Measurements from ENCODE around the gene ATXN7.

The ATXN7 gene

DNA sequence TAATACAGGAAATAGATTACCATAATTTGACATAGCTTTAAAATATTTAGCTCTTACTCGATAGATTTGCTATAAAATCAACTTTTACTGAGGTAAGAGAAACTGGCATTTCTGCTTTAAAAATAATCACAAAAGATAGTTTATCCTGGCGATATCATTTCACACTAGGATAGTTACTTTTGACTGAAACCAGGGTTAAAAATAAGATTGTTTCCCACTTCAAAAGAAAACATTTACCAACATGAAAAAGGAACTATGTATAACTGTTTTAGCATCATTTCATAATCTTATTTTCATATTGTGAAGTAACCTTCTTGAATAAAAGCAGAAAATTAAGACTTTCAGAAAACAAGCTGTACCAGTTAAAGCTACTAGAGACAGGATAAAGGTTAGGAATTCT lies 144.3 kb downstream of the ATXN7 start:
- H3K9ac ChIP-seq (ENCODE audit: low read length), result no peak overlapping the region
- peaks cover 25% of the 10 kb centered on the region for H3K36me3 ChIP-seq (replicated peaks; ENCODE audit: insufficient read depth, low read length)
- TF ChIP-seq, protein P1, sequence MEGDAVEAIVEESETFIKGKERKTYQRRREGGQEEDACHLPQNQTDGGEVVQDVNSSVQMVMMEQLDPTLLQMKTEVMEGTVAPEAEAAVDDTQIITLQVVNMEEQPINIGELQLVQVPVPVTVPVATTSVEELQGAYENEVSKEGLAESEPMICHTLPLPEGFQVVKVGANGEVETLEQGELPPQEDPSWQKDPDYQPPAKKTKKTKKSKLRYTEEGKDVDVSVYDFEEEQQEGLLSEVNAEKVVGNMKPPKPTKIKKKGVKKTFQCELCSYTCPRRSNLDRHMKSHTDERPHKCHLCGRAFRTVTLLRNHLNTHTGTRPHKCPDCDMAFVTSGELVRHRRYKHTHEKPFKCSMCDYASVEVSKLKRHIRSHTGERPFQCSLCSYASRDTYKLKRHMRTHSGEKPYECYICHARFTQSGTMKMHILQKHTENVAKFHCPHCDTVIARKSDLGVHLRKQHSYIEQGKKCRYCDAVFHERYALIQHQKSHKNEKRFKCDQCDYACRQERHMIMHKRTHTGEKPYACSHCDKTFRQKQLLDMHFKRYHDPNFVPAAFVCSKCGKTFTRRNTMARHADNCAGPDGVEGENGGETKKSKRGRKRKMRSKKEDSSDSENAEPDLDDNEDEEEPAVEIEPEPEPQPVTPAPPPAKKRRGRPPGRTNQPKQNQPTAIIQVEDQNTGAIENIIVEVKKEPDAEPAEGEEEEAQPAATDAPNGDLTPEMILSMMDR (IDR thresholded peaks at IDR 0.05; ENCODE audit: low read length), result no peak
- TF ChIP-seq EZH2 (optimal IDR thresholded peaks at IDR 0.05; ENCODE audit: low read depth, low read length) (no peak), EZH2phosphoT487 (IDR thresholded peaks at IDR 0.05; ENCODE audit: low read length) (no peak)
- H3K9me3 ChIP-seq (replicated peaks; ENCODE audit: insufficient read depth, low read length), result no peaks in the 10 kb centered on the region
- no peak overlapping the region for H3K4me2 ChIP-seq (ENCODE audit: low read depth, low read length)
- 0 out of 2 replicates have a peak, but pooled peaks cover 4% of the 10 kb centered on the region for H4K20me1 ChIP-seq (ENCODE audit: insufficient read depth, low read length)
- H3K79me2 ChIP-seq (ENCODE audit: low read length), result peaks cover 29% of the 10 kb centered on the region
- no peak overlapping the region for H3K27ac ChIP-seq (ENCODE audit: low read length)
- H3F3A ChIP-seq (ENCODE audit: insufficient read depth, low read length), result no peaks in the 10 kb centered on the region
- H3K4me3 ChIP-seq (ENCODE audit: low read length), result no peak overlapping the region
- no peak overlapping the region for H2AFZ ChIP-seq (ENCODE audit: low read length)
- H3K4me1 ChIP-seq (ENCODE audit: low read length), result no peaks in the 10 kb centered on the region
- H3K9me2 ChIP-seq (replicated peaks; ENCODE audit: insufficient read depth, low read length), result no peaks in the 10 kb centered on the region
- H3K27me3 ChIP-seq (replicated peaks; ENCODE audit: insufficient read depth, low read length), result no peaks in the 10 kb centered on the region
- DNase-seq, result no peak

DNA sequence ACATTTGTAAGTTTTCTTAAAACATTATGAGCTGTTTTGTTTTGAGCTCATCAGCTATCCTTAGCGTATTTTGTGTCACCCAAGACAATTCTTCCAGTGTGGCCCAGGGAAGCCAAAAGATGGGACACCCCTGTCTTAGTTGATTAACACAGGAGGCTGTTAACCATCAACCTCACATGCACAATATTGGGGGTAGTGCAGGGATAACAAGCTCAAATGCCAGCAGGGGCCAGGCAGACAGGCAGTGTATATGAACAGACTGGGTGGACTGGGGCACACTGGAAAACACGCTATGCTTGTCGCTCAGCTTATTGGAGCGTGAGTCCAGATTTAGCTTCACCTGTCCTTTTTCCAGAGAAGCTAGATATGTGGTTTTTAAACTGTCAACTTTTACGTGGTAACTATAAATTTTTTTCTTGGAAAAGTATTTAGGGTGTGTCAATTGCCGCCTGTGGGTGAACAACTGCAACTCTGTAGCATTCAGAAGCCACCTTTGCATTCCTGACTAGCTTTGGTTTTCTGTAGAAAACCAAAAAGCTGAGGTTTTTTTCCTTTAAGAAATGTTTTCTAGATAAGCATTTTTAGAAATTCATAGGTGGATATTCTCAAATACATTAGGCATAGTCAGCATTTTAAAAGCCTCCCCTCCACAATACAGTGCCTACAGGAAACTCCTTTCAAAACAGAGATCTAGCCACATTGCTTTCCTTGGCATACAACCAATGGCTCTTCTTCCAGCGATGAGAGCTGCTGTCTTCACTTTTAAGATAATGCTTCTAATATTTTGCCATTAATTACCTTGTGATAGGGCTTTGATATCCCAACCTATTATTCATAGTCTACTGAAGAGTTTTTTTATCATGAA lies 145.1 kb downstream of the ATXN7 start:
- no peak overlapping the region for H3K4me2 ChIP-seq (ENCODE audit: low read depth, low read length)
- DNase-seq, result no peak
- H2AFZ ChIP-seq (ENCODE audit: low read length), result no peak overlapping the region
- H3K27me3 ChIP-seq (replicated peaks; ENCODE audit: insufficient read depth, low read length), result no peaks in the 10 kb centered on the region
- H3K4me1 ChIP-seq (ENCODE audit: low read length), result no peaks in the 10 kb centered on the region
- H3K9me3 ChIP-seq (replicated peaks; ENCODE audit: insufficient read depth, low read length), result no peaks in the 10 kb centered on the region
- H3F3A ChIP-seq (ENCODE audit: insufficient read depth, low read length), result no peaks in the 10 kb centered on the region
- peaks cover 30% of the 10 kb centered on the region for H3K79me2 ChIP-seq (ENCODE audit: low read length)
- H3K9me2 ChIP-seq (replicated peaks; ENCODE audit: insufficient read depth, low read length), result no peaks in the 10 kb centered on the region
- H3K36me3 ChIP-seq (replicated peaks; ENCODE audit: insufficient read depth, low read length), result peaks cover 25% of the 10 kb centered on the region
- TF ChIP-seq, protein P1 (IDR thresholded peaks at IDR 0.05; ENCODE audit: low read length), result no peak
- TF ChIP-seq EZH2phosphoT487 (IDR thresholded peaks at IDR 0.05; ENCODE audit: low read length) (no peak), EZH2 (optimal IDR thresholded peaks at IDR 0.05; ENCODE audit: low read depth, low read length) (no peak)
- H3K9ac ChIP-seq (ENCODE audit: low read length), result no peak overlapping the region
- no peak overlapping the region for H3K4me3 ChIP-seq (ENCODE audit: low read length)
- H3K27ac ChIP-seq (ENCODE audit: low read length), result no peak overlapping the region
- H4K20me1 ChIP-seq (ENCODE audit: insufficient read depth, low read length), result 0 out of 2 replicates have a peak, but pooled peaks cover 4% of the 10 kb centered on the region

DNA sequence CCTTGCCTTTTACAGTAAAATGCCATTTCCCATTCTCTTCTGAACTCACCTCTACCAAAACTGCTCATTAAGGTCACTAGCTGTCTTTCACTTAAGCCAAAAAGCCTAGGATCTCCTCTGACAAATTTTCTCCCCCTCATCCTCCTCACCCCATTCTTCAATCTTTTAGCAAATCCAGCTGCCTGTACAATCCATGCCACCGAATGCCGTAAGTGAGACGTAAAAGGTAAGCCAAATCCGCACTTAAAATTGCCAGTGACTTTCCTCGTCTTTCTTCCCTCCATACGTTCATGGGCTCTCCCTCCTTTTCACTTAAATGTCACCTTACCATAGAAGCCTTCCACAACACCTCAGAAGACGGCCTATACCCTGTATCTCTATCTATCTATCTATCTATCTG lies 145.9 kb downstream of the ATXN7 start:
- Histone ChIP-seq H4K20me1 (ENCODE audit: insufficient read depth, low read length) (0 out of 2 replicates have a peak, but pooled peaks cover 4% of the 10 kb centered on the region), H3K4me1 (ENCODE audit: low read length) (no peaks in the 10 kb centered on the region), H3K79me2 (ENCODE audit: low read length) (peaks cover 34% of the 10 kb centered on the region), H3K27ac (ENCODE audit: low read length) (no peak overlapping the region), H3K36me3 (replicated peaks; ENCODE audit: insufficient read depth, low read length) (peaks cover 25% of the 10 kb centered on the region), H2AFZ (ENCODE audit: low read length) (no peak overlapping the region), H3K9ac (ENCODE audit: low read length) (no peak overlapping the region), H3K27me3 (replicated peaks; ENCODE audit: insufficient read depth, low read length) (no peaks in the 10 kb centered on the region), H3K4me3 (ENCODE audit: low read length) (no peak overlapping the region), H3F3A (ENCODE audit: insufficient read depth, low read length) (no peaks in the 10 kb centered on the region), H3K9me3 (replicated peaks; ENCODE audit: insufficient read depth, low read length) (no peaks in the 10 kb centered on the region), H3K4me2 (ENCODE audit: low read depth, low read length) (no peak overlapping the region), H3K9me2 (replicated peaks; ENCODE audit: insufficient read depth, low read length) (no peaks in the 10 kb centered on the region)
- DNase-seq, result no peak
- no peak for TF ChIP-seq EZH2phosphoT487 (IDR thresholded peaks at IDR 0.05; ENCODE audit: low read length)

DNA sequence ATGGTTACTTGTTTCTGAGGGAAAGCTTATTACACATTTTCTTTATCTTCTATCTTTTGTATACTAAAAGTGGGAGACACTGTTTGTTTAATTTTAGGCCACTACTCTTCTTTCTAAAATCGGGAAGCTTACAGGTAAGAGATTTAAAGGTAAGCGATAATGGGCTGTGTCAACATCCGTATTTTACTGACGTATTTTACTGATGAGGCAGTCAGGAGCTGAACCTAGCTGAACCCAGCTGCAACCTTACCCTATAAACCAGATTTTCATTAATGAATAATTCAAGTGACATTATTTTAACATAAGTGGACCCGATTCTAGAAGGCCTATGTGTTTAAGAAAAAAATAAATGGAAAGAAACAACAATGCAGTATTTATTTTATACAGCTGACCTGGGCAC lies 146.5 kb downstream of the ATXN7 start:
- no peaks in the 10 kb centered on the region for H3F3A ChIP-seq (ENCODE audit: insufficient read depth, low read length)
- H3K27me3 ChIP-seq (replicated peaks; ENCODE audit: insufficient read depth, low read length), result no peaks in the 10 kb centered on the region
- H3K9me2 ChIP-seq (replicated peaks; ENCODE audit: insufficient read depth, low read length), result no peaks in the 10 kb centered on the region
- no peak overlapping the region for H3K4me3 ChIP-seq (ENCODE audit: low read length)
- peaks cover 25% of the 10 kb centered on the region for H3K36me3 ChIP-seq (replicated peaks; ENCODE audit: insufficient read depth, low read length)
- H3K27ac ChIP-seq (ENCODE audit: low read length), result no peak overlapping the region
- H3K9me3 ChIP-seq (replicated peaks; ENCODE audit: insufficient read depth, low read length), result no peaks in the 10 kb centered on the region
- TF ChIP-seq EZH2 (optimal IDR thresholded peaks at IDR 0.05; ENCODE audit: low read depth, low read length), result no peak
- TF ChIP-seq, protein P1 (IDR thresholded peaks at IDR 0.05; ENCODE audit: low read length), result no peak
- TF ChIP-seq EZH2phosphoT487 (IDR thresholded peaks at IDR 0.05; ENCODE audit: low read length), result no peak
- H3K4me2 ChIP-seq (ENCODE audit: low read depth, low read length), result no peak overlapping the region
- H3K79me2 ChIP-seq (ENCODE audit: low read length), result peaks cover 41% of the 10 kb centered on the region
- H3K4me1 ChIP-seq (ENCODE audit: low read length), result no peaks in the 10 kb centered on the region
- no peak overlapping the region for H3K9ac ChIP-seq (ENCODE audit: low read length)
- DNase-seq, result no peak
- H4K20me1 ChIP-seq (ENCODE audit: insufficient read depth, low read length), result 0 out of 2 replicates have a peak, but pooled peaks cover 4% of the 10 kb centered on the region
- H2AFZ ChIP-seq (ENCODE audit: low read length), result no peak overlapping the region

All from MM.1S (cell line).